Kidney epithelial cell (primary cell): Measurements from ENCODE around the gene STIM1. TPM values are rescaled to one million over a fixed set of nuclear protein-coding genes. Genes with fewer than 3 reads are reported as not detected.

ENCODE experiments used
- DNase-seq: peaks from one replicate; pipeline ENCODE4 v3.0.0-alpha.2; 2010; ENCODE audit warnings: low read depth
- H3K27me3 ChIP-seq: 2 replicates; pipeline ENCODE4 v1.6.0; 2011; ENCODE audit warnings: low read length; ENCODE audit not compliant: control insufficient read depth, insufficient read depth
- H3K36me3 ChIP-seq: 2 replicates; pipeline ENCODE4 v1.5.1; 2011; ENCODE audit warnings: low read length; ENCODE audit not compliant: control insufficient read depth, insufficient read depth
- H3K4me3 ChIP-seq: 2 replicates; pipeline ENCODE4 v1.5.1; 2011; ENCODE audit warnings: low read depth, mild to moderate bottlenecking, control low read depth, low read length
- CTCF ChIP-seq: IDR thresholded peaks from 2 replicates; pipeline ENCODE4 v1.5.1; 2011; ENCODE audit warnings: mild to moderate bottlenecking, moderate library complexity, low read length, control low read depth, inconsistent platforms; ENCODE audit not compliant: insufficient read depth, poor library complexity, severe bottlenecking
- total RNA-seq: library from RNA; depleted of rRNA; stranded (reverse); fragments of >200 nt; gene quantifications from 2 replicates; pipeline ENCODE4 v1.2.3, GENCODE V29; 2015

Gene STIM1
- total RNA-seq, 1 donor from 2014 or later, result 25.4 TPM

- Histone ChIP-seq H3K36me3 (no peaks in the 10 kb centered on the region), H3K4me3 (no peak overlapping the region), H3K27me3 (no peaks in the 10 kb centered on the region)
- no peak for DNase-seq
- no peak for TF ChIP-seq CTCF
Observed at GRCh38 chr11:3879216-3879966, 23.9 kb downstream of the STIM1 start.

GRCh38 chr11:3879967-3880542 lies 24.6 kb downstream of the STIM1 start:
- no peak overlapping the region for H3K4me3 ChIP-seq
- TF ChIP-seq CTCF, result no peak
- DNase-seq, result no peak
- H3K36me3 ChIP-seq, result no peaks in the 10 kb centered on the region
- no peaks in the 10 kb centered on the region for H3K27me3 ChIP-seq

GRCh38 chr11:3880724-3881123 lies 25.3 kb downstream of the STIM1 start:
- Histone ChIP-seq H3K4me3 (no peak overlapping the region), H3K27me3 (no peaks in the 10 kb centered on the region), H3K36me3 (no peaks in the 10 kb centered on the region)
- no peak for DNase-seq
- no peak for TF ChIP-seq CTCF

GRCh38 chr11:3882655-3883054 lies 27.2 kb downstream of the STIM1 start:
- Histone ChIP-seq H3K27me3 (no peaks in the 10 kb centered on the region), H3K4me3 (no peak overlapping the region), H3K36me3 (no peaks in the 10 kb centered on the region)
- no peak for TF ChIP-seq CTCF
- no peak for DNase-seq

- Histone ChIP-seq H3K4me3 (no peak overlapping the region), H3K27me3 (no peaks in the 10 kb centered on the region), H3K36me3 (no peaks in the 10 kb centered on the region)
- DNase-seq, result no peak
- TF ChIP-seq CTCF, result no peak
Observed at GRCh38 chr11:3885855-3886254, 30.4 kb downstream of the STIM1 start.
